B cell (primary cell): ENCODE measurements around the gene MYH11. TPM values are rescaled to one million over a fixed set of nuclear protein-coding genes. Genes with fewer than 3 reads are reported as not detected.

Source experiments
- ATAC-seq: fragments of 200-7000 bp; cut with Tn5 transposase; one replicate; pipeline ENCODE4 v1.10.0; 2021; ENCODE audit warnings: low read depth, mild to moderate bottlenecking, moderate number of reproducible peaks, moderate library complexity
- CTCF ChIA-PET: fragments of 350-600 bp; sonication (Branson Sonifier 250); formaldehyde crosslinking; loops from one replicate; lab custom pipeline; 2021; ENCODE audit warnings: antibody characterized with exemption, inconsistent platforms; lab: Charles Lee
- POLR2A ChIA-PET: fragments of 350-600 bp; sonication (Branson Sonifier 250); formaldehyde crosslinking; loops from one replicate; lab custom pipeline; 2021; ENCODE audit warnings: antibody characterized with exemption; lab: Charles Lee
- DNase-seq: peaks from one replicate; pipeline ENCODE4 v3.0.0; 2013
- H2AFZ ChIP-seq: 2 replicates; pipeline ENCODE4 v1.6.1; 2012; ENCODE audit warnings: mild to moderate bottlenecking, low read depth, low read length; ENCODE audit not compliant: insufficient read depth, poor library complexity, severe bottlenecking
- H3K27ac ChIP-seq, 2 donors: 1 replicate in 1 of 2; 2 replicates in 1 of 2; pipeline ENCODE4 v1.5.1; 2012 to 2013; ENCODE audit warnings: low read length in 2 of 2, mild to moderate bottlenecking in 2 of 2, moderate library complexity in 1 of 2
- H3K27me3 ChIP-seq, 4 experiments: fragments of 200-600 bp in 1 of 4; sonication (generic) in 1 of 4; replicated peaks in 1 of 4; 1 replicate in 2 of 4; 2 replicates in 2 of 4; pipeline versions ENCODE4 v1.6.1 to v1.7.0; 2013 to 2016; ENCODE audit warnings: low read length in 3 of 4, mild to moderate bottlenecking in 2 of 4, mixed read lengths in 1 of 4, moderate library complexity in 1 of 4; ENCODE audit not compliant: insufficient read depth in 4 of 4, control insufficient read depth in 3 of 4; ENCODE audit errors: control extremely low read depth in 1 of 4
- H3K36me3 ChIP-seq, 2 experiments: replicated peaks in 1 of 2; 1 replicate in 1 of 2; 2 replicates in 1 of 2; pipeline versions ENCODE4 v1.6.1 to v1.7.1; 2013; ENCODE audit warnings: low read length in 1 of 2; ENCODE audit not compliant: insufficient read depth in 2 of 2, control insufficient read depth in 1 of 2; ENCODE audit errors: control extremely low read depth in 1 of 2, extremely low read depth in 1 of 2
- H3K4me1 ChIP-seq, 2 donors: fragments of 200-600 bp in 1 of 2; sonication (generic) in 1 of 2; 1 replicate in 1 of 2; 2 replicates in 1 of 2; pipeline versions ENCODE4 v1.5.1 to v1.6.1; 2013 to 2017; ENCODE audit warnings: low read length in 2 of 2; ENCODE audit not compliant: control insufficient read depth in 2 of 2, insufficient read depth in 2 of 2
- H3K4me2 ChIP-seq: replicated peaks from 2 replicates; pipeline ENCODE3; 2012; ENCODE audit warnings: mild to moderate bottlenecking, low read depth, low read length; ENCODE audit not compliant: poor library complexity, severe bottlenecking
- H3K4me3 ChIP-seq, 5 experiments: fragments of 200-600 bp in 1 of 5; sonication (generic) in 1 of 5; 1 replicate in 3 of 5; 2 replicates in 2 of 5; pipeline versions ENCODE4 v1.5.1 to v1.7.0; 2011 to 2016; ENCODE audit warnings: low read length in 4 of 5, mild to moderate bottlenecking in 4 of 5, low read depth in 2 of 5, control low read depth in 1 of 5, moderate library complexity in 1 of 5; ENCODE audit not compliant: insufficient read depth in 1 of 5; ENCODE audit errors: control extremely low read depth in 1 of 5, extremely low read depth in 1 of 5
- H3K79me2 ChIP-seq: fragments of 200-600 bp; sonication (generic); one replicate; pipeline ENCODE4 v1.6.0; 2016; ENCODE audit warnings: low read length; ENCODE audit not compliant: control insufficient read depth, insufficient read depth
- H3K9ac ChIP-seq: fragments of 200-600 bp; sonication (generic); 2 replicates; pipeline ENCODE4 v1.6.1; 2017; ENCODE audit warnings: mild to moderate bottlenecking, low read length, moderate library complexity
- H3K9me3 ChIP-seq, 3 donors: one replicate each; pipeline versions ENCODE4 v1.6.1 to v1.7.1; 2013; ENCODE audit warnings: low read length in 2 of 3; ENCODE audit not compliant: control insufficient read depth in 2 of 3, insufficient read depth in 1 of 3; ENCODE audit errors: control extremely low read depth in 1 of 3
- H4K20me1 ChIP-seq: 2 replicates; pipeline ENCODE4 v1.6.0; 2012; ENCODE audit warnings: mild to moderate bottlenecking, low read length; ENCODE audit not compliant: insufficient read depth, control insufficient read depth, poor library complexity, severe bottlenecking
- H3K27ac Mint-ChIP-seq: one replicate; pipeline ENCODE4 v1.8.0; 2021; ENCODE audit warnings: mixed read lengths
- H3K27me3 Mint-ChIP-seq: one replicate; pipeline ENCODE4 v1.8.0; 2021; ENCODE audit warnings: mixed read lengths
- H3K4me1 Mint-ChIP-seq: one replicate; pipeline ENCODE4 v1.8.0; 2021; ENCODE audit warnings: mixed read lengths
- H3K4me3 Mint-ChIP-seq: one replicate; pipeline ENCODE4 v1.8.0; 2021; ENCODE audit warnings: mixed read lengths
- H3K9me3 Mint-ChIP-seq: one replicate; pipeline ENCODE4 v1.8.0; 2022; ENCODE audit warnings: mixed read lengths; ENCODE audit not compliant: insufficient read depth
- CTCF ChIP-seq: fragments of 200-600 bp; IDR thresholded peaks from one replicate; pipeline ENCODE4 v1.8.0; 2022; ENCODE audit warnings: antibody characterized with exemption, mild to moderate bottlenecking
- EZH2 ChIP-seq: IDR thresholded peaks from 2 replicates; pipeline ENCODE4 v1.6.1; 2012; ENCODE audit warnings: borderline replicate concordance, low read depth, mild to moderate bottlenecking, moderate library complexity, low read length; ENCODE audit not compliant: insufficient read depth, poor library complexity, severe bottlenecking
- WGBS: methylation state at CpG from one replicate; pipeline ENCODE4 v1.1.5; 2013; ENCODE audit warnings: missing lambda C conversion rate; ENCODE audit not compliant: insufficient coverage; 5-methylcytosine and 5-hydroxymethylcytosine counted together
- intact Hi-C: fragments of 100-400 bp; cut with micrococcal nuclease; formaldehyde crosslinking; loops from one replicate; pipeline ENCODE4 v1.10.0; 2022
- polyA plus RNA-seq: library from polyadenylated mRNA; depleted of rRNA; stranded (reverse); fragments of >200 nt; gene quantifications from 2 replicates; pipeline ENCODE4 v1.2.3, GENCODE V29; 2012
- total RNA-seq, 2 donors: library from RNA; stranded (reverse); fragments of 120-200 nt in 1 of 2; gene quantifications; 1 replicate in 1 of 2; 2 replicates in 1 of 2; pipeline versions ENCODE4 v1.2.3 to v1.2.4, GENCODE V29; 2013 to 2022

MYH11 gene
- total and polyA plus RNA-seq, 2 donors (not counting 1 experiment from before 2014, with no cell fraction given), result 0.05 to 0.16 TPM

- H3K9ac ChIP-seq, result no peak overlapping the region
- DNase-seq (peak; percentile 44), ATAC-seq (peak; percentile 61)
- peaks cover 42% of the 10 kb centered on the region for H4K20me1 ChIP-seq
- ChIA-PET CTCF (interaction anchor here (0.7 to 1.9 kb wide), 8 partner anchors 13 to 256 kb away, joined by 3 to 6 read pairs (median 4); partner anchors contain the start of gene MARF1), POLR2A (no interaction called here)
- peak; percentile 73 for TF ChIP-seq CTCF
- TF ChIP-seq EZH2, result no peak
- no peaks in the 10 kb centered on the region for H3K4me1 ChIP-seq
- intact Hi-C loops, result no loop called here
- no peak overlapping the region for H3K4me3 ChIP-seq
- peaks cover 5% of the 10 kb centered on the region for H3K4me1 Mint-ChIP-seq
- peak overlapping the region; percentile 37 for H3K27ac Mint-ChIP-seq
- no peaks in the 10 kb centered on the region for H3K9me3 Mint-ChIP-seq
- peaks cover 94% of the 10 kb centered on the region for H3K79me2 ChIP-seq
- 46% methylated on average over 2 of the region's 7 CpGs for WGBS
- H3K27me3 Mint-ChIP-seq, result no peaks in the 10 kb centered on the region
- H2AFZ ChIP-seq, result no peak overlapping the region
- H3K9me3 ChIP-seq, result no peaks in the 10 kb centered on the region
- H3K27me3 ChIP-seq, result no peaks in the 10 kb centered on the region
- peaks cover 3 to 79% of the 10 kb centered on the region in 2 experiments for H3K36me3 ChIP-seq
- no peak overlapping the region for H3K4me2 ChIP-seq
- H3K4me3 Mint-ChIP-seq, result no peak overlapping the region
- H3K27ac ChIP-seq, result peak overlapping the region in 1 of 2 donors; percentile 3
Measured at GRCh38 chr16:15682105-15682570, 174.7 kb downstream of the MYH11 start.

- Histone ChIP-seq H3K27me3 (no peaks in the 10 kb centered on the region), H4K20me1 (peaks cover 19% of the 10 kb centered on the region), H3K79me2 (peaks cover 90% of the 10 kb centered on the region), H3K4me2 (no peak overlapping the region), H3K4me1 (peaks cover 16 to 17% of the 10 kb centered on the region in 2 donors), H3K36me3 (peaks cover 0 to 63% of the 10 kb centered on the region in 2 experiments), H3K27ac (no peak overlapping the region), H2AFZ (no peak overlapping the region), H3K9ac (no peak overlapping the region), H3K4me3 (no peak overlapping the region), H3K9me3 (no peaks in the 10 kb centered on the region)
- ATAC-seq, result no peak
- Mint-ChIP-seq H3K9me3 (no peaks in the 10 kb centered on the region), H3K27me3 (no peaks in the 10 kb centered on the region), H3K27ac (no peak overlapping the region), H3K4me3 (no peak overlapping the region), H3K4me1 (peaks cover 34% of the 10 kb centered on the region)
- ChIA-PET CTCF (interaction anchor here (0.6 kb wide), 1 partner anchor 148 kb away, joined by 5 read pairs; no protein-coding TSS in a partner anchor), POLR2A (no interaction called here)
- no peak for TF ChIP-seq CTCF
- no peak for TF ChIP-seq EZH2
- intact Hi-C loops, result no loop called here
- WGBS, result 97% methylated on average over 4 of the region's 5 CpGs
- DNase-seq, result no peak
Measured at GRCh38 chr16:15677447-15677846, 179.4 kb downstream of the MYH11 start.
